OCI-M2 (cell line): ENCODE data around the gene NR6A1.

Experiments used
- DNase-seq: peaks from one replicate; lab custom pipeline; 2025; ENCODE audit not compliant: unreplicated experiment; lab: John Stamatoyannopoulos, UW

Gene NR6A1

GRCh38 chr9:124695280-124695890 lies 75.7 kb downstream of the NR6A1 start:
- DNase-seq, result no peak

DNA sequence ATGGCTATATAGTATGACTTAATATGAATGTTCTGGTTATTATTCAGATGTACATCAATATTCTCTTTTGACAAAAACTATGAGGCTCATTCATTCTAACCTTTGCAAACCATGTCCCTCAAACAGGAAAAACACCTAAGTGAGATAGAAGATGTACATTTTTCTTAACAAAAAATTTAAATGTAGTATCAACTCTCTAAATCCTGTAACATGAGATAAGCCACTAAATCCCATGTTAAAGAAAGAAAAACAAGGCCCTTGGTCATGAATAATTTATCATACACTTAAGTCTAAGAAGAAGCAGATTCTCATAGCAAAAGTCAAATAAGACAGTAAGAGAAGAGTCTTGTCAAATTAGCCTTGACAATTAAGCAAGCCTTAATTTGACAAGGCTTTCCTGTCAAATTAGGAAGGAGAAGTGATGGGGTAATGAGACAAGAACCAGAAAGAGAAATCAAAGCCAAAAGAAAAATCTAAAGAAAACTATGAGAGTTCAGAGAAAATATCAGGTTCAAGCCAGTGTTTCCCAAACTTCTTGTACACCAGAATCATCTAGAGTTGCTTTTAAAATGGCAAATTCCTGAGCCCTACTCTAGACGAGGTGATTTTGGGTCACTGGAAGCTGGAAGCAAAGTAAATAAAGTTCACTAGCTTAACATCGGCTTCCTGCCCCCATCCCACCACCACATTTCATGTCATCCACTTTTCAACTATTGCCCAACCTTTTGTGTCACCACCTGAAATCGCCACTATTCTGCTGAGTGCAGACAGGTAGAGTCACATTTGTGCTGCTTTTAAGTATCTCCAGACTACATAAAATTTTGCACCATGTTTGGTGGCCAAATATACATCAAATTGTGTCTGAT lies 76.5 kb downstream of the NR6A1 start:
- no peak for DNase-seq

DNA sequence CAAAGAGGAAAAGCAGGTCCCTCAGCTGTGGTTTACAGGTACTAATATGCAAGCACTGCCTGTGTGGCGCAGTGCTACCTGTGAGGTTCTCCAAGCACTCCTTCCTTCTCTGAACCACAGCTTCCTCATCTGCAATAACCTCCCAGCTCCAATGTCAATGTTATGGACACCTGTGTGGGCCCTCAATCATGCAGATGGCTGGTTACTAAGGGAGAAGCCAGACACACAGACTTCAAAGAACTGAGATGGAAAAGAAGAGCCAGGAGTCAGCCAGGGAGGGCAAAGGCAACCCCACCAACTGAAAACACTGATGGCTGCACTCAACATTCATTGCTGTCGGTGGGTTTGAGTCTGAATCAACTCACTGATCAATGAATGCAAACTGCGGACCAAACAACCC lies 77.7 kb downstream of the NR6A1 start:
- DNase-seq, result no peak

- DNase-seq, result no peak
Observed at GRCh38 chr9:124688238-124688904, 82.7 kb downstream of the NR6A1 start.

DNA sequence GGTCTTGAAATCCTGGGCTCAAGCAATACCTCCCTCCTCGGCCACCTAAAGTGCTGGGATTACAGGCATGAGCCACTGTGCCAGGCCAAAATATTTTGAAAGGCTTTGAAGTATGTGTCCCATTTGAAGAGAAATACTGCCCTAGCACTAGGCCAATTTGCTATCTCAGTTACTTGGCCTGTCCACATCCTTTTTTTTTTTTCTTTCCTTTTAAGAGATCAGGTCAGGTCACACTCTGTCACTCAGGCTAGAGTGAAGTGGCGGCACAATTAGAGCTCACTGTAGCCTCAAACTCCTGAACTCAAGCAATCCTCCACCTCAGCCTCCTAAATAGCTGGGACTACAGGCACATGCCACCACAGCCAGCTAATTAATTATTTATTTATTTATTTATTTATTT lies 84.2 kb downstream of the NR6A1 start:
- no peak for DNase-seq

GRCh38 chr9:124685217-124685616 lies 85.9 kb downstream of the NR6A1 start:
- DNase-seq, result no peak

DNA sequence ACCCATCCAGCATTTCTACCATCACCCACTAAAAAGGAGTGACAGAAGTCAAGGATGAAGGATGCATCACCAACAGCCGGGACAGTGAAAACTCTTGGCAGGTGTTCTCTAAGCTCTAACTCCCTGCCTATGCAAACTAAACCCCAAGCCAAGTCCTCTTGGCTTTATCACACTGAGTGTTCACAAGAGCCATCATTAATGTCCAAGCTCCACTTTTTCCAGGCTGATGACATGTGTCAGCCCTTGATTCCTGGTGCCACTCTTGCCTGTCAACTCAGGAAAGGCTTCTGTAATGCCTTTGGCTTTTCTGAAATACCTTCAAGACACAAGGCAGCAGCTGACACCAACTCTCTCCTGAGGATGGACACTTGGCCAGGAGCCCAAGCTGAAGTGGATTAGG lies 86.9 kb downstream of the NR6A1 start:
- no peak for DNase-seq

GRCh38 chr9:124683043-124683442 lies 88.1 kb downstream of the NR6A1 start:
- no peak for DNase-seq

GRCh38 chr9:124680714-124681390 lies 90.3 kb downstream of the NR6A1 start:
- no peak for DNase-seq

GRCh38 chr9:124680049-124680448 lies 91.1 kb downstream of the NR6A1 start:
- DNase-seq, result no peak

DNA sequence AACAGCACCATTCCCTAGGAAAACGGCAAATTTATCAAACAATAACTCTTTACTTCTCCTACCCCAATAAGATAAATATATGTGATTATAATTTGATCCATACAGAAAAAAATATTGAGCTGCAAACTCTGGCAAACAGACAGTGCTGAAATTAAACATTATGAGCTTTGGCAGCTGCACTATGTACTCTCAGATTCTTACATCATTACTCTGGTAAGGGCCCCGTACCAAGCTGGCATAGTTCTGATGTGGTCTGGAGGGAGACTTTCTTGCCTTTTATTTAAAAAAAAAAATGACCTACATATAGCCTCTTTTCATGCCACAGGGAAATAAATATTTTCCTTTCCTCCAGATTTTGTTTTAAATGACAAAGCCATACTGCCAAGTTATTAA lies 95.0 kb downstream of the NR6A1 start:
- no peak for DNase-seq

DNA sequence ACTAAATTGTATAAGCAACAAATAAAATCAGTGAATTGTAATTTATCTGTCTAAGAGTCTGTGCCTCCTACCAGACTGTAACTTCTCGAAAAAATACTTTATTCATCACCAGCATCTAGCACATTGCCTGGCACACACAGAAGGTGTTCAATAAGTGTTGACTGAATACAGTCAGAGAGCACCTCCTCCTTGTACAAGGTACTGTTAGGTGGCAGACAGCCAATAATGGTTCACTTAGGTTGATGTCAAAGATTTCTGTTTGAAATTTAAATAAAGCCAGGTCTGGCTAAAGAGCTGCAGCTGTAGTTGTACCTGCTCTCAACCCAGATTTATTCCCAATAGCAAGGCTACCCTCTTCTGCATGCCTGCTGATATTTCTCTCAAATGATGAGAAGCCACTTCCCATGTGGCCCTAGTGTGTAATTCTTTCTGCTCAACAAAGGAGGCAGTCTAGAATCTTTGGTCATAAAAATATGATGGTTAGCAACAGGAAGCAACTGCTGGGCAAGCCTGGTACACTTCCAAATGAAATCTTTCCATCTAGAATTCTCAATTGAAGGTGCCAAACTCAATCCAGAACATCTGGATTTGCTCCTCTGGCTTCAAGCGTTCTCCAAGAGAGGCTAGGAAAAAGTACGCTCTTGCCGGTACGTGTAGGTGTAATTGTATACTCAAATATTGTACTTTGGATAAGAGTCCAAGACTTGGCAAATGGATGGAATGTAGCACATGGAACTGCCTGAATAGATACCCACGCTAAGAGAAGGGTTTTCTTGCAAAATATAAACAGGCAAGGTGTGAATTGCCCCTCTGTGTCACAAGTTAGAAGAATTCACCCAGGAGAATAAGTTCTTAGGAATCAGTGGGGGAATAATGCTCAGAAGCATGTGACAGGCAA lies 95.6 kb downstream of the NR6A1 start:
- no peak for DNase-seq

DNA sequence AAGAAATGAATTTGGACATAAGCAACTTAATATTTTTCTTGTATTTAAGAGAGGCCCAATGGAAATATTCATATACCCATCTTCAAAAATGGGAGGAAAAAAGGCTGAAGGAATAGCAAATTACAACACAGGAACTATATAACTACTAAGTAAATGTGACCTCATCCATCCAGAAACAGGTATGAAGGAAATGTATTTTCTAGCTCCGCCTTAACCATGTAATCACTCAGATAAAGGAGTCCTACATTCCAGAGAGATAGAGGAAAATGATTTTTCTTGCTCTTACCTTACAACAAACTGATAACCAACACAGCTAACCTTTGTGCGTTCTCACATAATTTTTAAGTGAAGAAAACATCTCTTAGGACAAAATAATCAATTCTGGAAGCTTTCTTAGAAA lies 96.5 kb downstream of the NR6A1 start:
- no peak for DNase-seq

DNA sequence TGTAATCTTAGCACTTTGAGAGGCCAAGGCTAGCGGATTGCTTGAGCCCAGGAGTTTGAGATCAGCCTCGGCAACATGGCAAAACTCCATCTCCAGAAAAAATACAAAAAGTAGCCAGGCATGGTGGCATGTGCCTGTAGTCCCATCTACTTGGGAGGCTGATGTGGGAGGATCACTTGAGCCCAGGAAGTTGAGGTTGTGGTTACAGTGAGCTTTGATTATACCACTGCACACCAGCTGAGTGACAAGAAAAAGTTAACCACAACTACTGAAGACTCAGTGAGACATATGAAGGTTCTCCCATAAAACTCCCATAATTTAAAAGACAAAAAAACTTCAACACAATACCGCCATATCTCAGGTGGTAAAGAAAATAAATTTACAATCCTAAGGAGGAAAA lies 98.0 kb downstream of the NR6A1 start:
- DNase-seq, result no peak

DNA sequence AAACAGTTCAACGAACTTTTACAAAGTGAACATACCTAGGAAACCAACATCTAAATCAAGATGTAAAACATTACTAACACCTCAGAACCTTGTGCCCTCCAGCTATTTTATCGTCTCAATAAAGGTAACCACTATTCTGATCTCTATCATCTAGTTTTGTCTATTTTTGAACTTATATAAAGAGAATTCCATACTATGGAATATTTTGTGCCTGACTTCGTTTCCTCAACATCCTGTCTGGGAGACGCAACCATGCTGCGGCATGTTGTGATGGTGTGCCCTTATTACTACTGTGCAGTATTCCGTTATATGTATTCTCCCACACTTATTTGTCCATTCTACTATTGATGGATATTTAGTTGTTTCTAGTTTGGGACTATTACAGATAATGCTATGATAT lies 99.2 kb downstream of the NR6A1 start:
- no peak for DNase-seq

- DNase-seq, result no peak
Observed at GRCh38 chr9:124666642-124667041, 104.5 kb downstream of the NR6A1 start.

- no peak for DNase-seq
Observed at GRCh38 chr9:124665391-124666058, 105.6 kb downstream of the NR6A1 start.

DNA sequence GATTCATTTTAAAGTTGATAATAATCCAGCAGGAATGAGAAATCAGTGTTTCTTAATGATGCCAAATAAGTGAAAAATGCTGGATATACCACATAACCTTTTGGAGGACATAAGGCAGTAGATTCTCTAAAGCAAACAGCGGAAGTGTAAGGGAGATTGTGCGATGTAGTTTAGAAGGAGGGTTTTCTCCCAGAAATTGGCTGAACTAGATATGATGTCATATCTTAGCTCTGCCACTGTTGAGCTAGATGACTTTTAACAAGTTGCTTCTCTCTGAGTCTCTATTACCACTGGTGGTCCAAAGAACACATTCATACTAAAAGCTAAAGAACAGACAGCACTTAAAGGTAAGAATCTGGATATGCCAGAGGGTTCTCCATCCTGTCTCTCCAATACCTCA lies 107.0 kb downstream of the NR6A1 start:
- no peak for DNase-seq

DNA sequence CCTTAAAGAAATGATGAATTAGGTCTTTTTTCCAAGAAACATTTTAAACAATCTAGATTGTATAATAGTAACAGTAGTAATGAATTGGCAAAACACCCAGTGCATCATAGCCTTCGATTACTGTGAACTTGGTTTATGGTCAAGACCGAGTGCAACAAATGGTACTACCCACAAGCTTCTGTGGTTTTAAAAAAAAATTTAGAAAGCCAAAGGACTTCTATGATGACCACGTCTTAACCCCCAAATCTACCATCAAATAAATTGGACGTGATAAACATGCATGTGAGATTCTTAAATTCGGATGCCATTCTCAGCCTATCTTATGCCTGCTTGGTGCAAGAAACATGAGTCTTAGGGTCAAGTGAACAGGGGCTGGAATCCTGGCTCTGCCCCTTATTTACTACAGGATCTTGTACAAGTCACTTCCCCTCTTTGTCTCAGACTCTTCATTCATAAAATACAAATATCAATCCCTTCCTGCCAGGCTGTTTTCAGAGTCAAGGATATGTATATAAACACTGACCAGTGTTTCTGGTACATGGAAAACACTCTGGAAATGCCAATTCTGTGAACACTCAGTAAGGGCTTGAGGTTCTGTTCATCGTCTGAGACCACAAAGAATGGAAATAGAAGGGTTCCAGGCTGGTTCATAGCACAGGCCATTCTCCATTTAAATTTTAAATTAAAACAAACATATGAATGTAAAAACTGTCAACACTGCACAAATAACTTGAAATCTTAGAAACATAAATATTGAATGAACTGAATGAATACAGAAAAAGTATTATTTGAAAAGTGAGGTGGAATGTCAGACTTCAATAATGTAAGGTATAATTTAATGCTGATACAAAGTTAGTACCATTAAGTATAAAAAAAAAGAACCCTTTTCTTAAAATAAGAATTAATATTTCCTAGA lies 107.8 kb downstream of the NR6A1 start:
- no peak for DNase-seq
